Metanephros (tissue), 2 donors: Measurements from ENCODE around the gene CAMSAP3. TPM values are rescaled to one million over a fixed set of nuclear protein-coding genes. Genes with fewer than 3 reads are reported as not detected.

Experiments
- small RNA-seq: library from RNA; depleted of rRNA; stranded (forward); fragments of <200 nt; gene quantifications from one replicate; pipeline ENCODE3, GENCODE V24; 2014; ENCODE audit warnings: low replicate concordance
- total RNA-seq: library from RNA; depleted of rRNA; stranded (reverse); fragments of >200 nt; gene quantifications from one replicate; pipeline ENCODE4 v1.2.3, GENCODE V29; 2014

CAMSAP3 gene, protein sequence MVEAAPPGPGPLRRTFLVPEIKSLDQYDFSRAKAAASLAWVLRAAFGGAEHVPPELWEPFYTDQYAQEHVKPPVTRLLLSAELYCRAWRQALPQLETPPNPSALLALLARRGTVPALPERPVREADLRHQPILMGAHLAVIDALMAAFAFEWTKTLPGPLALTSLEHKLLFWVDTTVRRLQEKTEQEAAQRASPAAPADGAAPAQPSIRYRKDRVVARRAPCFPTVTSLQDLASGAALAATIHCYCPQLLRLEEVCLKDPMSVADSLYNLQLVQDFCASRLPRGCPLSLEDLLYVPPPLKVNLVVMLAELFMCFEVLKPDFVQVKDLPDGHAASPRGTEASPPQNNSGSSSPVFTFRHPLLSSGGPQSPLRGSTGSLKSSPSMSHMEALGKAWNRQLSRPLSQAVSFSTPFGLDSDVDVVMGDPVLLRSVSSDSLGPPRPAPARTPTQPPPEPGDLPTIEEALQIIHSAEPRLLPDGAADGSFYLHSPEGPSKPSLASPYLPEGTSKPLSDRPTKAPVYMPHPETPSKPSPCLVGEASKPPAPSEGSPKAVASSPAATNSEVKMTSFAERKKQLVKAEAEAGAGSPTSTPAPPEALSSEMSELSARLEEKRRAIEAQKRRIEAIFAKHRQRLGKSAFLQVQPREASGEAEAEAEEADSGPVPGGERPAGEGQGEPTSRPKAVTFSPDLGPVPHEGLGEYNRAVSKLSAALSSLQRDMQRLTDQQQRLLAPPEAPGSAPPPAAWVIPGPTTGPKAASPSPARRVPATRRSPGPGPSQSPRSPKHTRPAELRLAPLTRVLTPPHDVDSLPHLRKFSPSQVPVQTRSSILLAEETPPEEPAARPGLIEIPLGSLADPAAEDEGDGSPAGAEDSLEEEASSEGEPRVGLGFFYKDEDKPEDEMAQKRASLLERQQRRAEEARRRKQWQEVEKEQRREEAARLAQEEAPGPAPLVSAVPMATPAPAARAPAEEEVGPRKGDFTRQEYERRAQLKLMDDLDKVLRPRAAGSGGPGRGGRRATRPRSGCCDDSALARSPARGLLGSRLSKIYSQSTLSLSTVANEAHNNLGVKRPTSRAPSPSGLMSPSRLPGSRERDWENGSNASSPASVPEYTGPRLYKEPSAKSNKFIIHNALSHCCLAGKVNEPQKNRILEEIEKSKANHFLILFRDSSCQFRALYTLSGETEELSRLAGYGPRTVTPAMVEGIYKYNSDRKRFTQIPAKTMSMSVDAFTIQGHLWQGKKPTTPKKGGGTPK
- total RNA-seq, result 13.0 TPM

DNA sequence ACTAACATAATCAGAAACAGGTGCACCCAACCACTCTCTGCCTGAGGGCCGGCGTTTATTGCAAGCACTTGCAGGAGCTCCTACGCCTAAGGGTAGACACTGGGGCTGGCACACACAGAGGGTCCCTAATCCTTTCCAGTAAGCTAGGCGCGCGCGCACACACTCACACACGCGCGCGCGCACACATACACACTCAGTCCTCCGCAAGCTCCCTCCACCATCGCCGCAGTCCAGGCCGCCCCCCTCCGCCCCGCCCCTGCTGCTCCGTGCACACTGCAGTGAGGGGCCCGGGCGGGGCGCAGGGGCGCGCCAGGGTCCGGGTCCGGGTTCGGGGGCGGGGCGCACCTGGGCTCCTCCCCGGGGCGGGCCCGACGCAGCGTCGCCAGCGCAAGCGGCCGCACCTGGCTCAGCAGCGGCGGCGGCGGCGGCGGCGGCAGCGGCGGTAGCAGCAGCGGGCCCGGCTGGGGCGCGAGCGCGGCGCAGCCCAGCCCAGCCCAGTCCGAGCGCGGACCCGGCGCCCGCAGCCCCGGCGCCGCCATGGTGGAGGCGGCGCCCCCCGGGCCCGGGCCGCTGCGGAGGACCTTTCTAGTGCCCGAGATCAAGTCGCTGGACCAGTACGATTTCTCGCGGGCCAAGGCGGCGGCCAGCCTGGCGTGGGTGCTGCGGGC, at the start of gene CAMSAP3:
TSS of gene CAMSAP3 (plus strand) at position 398 of the 668 bp plus-strand sequence. CDS start at position 538, 140 bp downstream.

DNA sequence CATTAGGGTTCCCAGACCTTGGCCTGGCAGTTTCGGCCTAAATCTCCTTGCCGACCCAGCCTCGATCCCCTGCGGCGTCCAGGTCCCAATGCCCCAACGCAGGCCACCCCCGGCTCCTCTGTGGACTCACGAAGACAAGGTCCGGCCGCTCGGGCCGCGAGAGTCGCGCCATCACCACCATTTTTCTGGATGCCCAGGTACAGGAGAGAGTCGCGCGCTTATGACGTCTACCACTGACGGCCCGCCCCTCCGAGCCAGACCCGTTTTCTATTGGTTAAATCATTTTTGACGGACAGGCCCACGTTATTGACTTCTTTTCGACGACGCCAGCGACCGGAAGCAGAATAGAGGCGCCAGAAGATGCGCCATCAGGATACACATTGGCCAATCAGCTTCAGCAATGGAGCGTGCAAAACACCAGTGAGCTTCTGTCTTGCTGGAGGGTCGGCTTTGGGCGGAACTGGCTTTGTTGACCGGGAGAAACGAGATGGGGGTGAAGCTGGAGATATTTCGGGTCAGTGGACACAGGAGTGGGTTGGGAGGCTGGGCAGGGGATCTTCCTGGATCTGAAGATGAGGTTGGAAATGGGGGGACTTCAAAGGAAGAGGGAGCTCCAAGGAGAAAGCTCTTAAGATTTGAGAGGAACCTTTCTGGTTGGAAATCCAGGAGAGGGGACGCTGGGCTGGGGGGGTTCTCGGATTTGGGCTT, 33.8 kb downstream of the CAMSAP3 start, which contains the start of the genes PET100 and XAB2:
TSS of gene PET100 (plus strand) at position 447 of the 708 bp plus-strand sequence. CDS start at position 488, 41 bp downstream.
TSS of gene XAB2 (minus strand) at position 199 of the 708 bp plus-strand sequence. CDS start at position 181, 18 bp downstream.

DNA sequence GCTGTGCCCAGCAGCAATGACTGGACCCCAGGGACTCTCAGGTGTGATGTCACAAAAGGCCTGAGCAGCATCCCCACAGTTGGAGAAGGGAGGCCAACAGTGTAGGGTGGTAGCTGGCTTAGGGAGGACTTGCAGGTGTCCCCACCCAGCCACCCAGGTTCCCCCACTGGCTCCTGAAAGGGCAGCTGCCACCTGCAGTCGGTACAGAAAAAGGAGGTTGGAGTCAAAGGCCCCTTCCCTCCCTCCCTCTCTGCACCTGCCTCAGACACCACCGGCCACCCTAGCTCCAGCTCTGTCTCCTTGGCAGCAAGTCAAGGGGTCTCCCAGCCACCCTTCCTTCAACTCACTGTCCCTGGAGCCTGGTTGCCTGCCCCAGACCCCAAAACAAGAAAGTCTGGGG, 38.0 kb downstream of the CAMSAP3 start, which contains the start of gene PCP2:
TSS of gene PCP2 (minus strand) at position 22 of the 400 bp plus-strand sequence. CDS start 262 bp downstream, outside the sequence.

DNA sequence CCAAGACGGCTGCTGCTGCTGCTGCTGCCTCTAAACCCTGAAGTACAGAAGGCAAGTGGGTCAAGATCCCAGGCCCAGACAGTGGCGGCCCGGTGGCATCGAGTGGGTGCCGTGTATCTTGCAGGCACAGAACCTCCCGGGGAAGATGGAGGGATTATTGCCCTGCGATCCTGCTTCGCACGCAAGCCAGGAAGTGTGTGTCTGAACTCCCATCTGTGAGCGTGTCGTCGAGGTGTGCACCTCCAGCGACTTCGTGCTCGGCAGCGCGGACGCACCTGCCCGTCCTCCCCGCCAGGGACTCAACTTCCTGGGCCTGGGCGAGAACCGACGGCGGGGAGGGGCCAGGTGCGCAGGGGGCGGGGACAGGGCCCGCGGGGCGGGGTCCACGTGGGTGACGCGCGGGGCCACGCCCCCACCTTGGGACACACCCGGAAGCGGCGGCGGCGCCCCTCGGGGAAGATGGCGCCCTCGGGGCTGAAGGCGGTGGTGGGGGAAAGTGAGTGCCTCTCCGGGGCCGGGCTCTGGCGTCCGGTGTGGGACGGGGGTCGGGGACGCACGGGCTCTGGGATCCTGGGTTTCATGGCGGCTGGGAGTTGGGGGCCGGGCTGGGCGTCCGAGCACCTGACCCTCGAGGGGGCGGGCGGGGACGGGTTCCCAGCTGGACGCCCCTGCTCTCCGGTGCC, 41.2 kb downstream of the CAMSAP3 start, which contains the start of gene STXBP2:
TSS of gene STXBP2 (plus strand) at position 420 of the 683 bp plus-strand sequence. CDS start at position 460, 40 bp downstream.

Small RNA genes lying within 50 kb of the gene (small RNA-seq; reads per million reads assigned to genes)
- gene MIR6792, result not detected

Other genes with a start within 250 kb of the CAMSAP3 start
- 38.8 TPM for gene ARHGEF18, start 246.9 kb upstream of the CAMSAP3 start, total RNA-seq
- 4.7 TPM for gene PEX11G, start 106.8 kb upstream of the CAMSAP3 start, total RNA-seq
- 34.9 TPM for gene ZNF358, start 79.8 kb upstream of the CAMSAP3 start, total RNA-seq
- 21.1 TPM for gene MCOLN1, start 73.2 kb upstream of the CAMSAP3 start, total RNA-seq
- gene PNPLA6, start 60.1 kb upstream of the CAMSAP3 start, total RNA-seq, result 52.2 TPM
- 61.0 TPM for gene XAB2, start 33.7 kb downstream of the CAMSAP3 start, total RNA-seq
- 22.0 TPM for gene PET100, start 33.9 kb downstream of the CAMSAP3 start, total RNA-seq
- not detected for gene PCP2, start 37.9 kb downstream of the CAMSAP3 start, total RNA-seq
- gene STXBP2, start 41.2 kb downstream of the CAMSAP3 start, total RNA-seq, result 55.6 TPM
- gene RETN, start 73.2 kb downstream of the CAMSAP3 start, total RNA-seq, result 6.5 TPM
- 0.64 TPM for gene MCEMP1, start 81.2 kb downstream of the CAMSAP3 start, total RNA-seq
- 66.3 TPM for gene TRAPPC5, start 85.0 kb downstream of the CAMSAP3 start, total RNA-seq
- gene FCER2, start 106.3 kb downstream of the CAMSAP3 start, total RNA-seq, result 0.23 TPM
- gene CLEC4G, start 136.2 kb downstream of the CAMSAP3 start, total RNA-seq, result 0.29 TPM
- gene CD209, start 151.7 kb downstream of the CAMSAP3 start, total RNA-seq, result 4.8 TPM
- gene CLEC4M, start 167.4 kb downstream of the CAMSAP3 start, total RNA-seq, result 2.7 TPM
- gene EVI5L, start 234.4 kb downstream of the CAMSAP3 start, total RNA-seq, result 15.4 TPM